K562 (cell line): ENCODE data around the gene MGRN1. TPM values are rescaled to one million over a fixed set of nuclear protein-coding genes. Genes with fewer than 3 reads are reported as not detected.

Source experiments
- ATAC-seq: fragments of 200-7000 bp; cut with Tn5 transposase; 3 replicates; pipeline ENCODE4 v1.9.1; 2020; ENCODE audit warnings: moderate library complexity
- BruUV-seq: library from RNA; stranded (reverse); fragments of 400-500 nt; replicated peaks from 2 replicates; lab custom pipeline; 2021; lab: Mats Ljungman, UMichigan
- CTCF ChIA-PET: fragments of 300-600 bp; formaldehyde crosslinking; extraction: SDS; loops from one replicate; lab custom pipeline; 2021; ENCODE audit warnings: low intra/inter-chr PET ratio; lab: Yijun Ruan, JAX
- POLR2A ChIA-PET: fragments of 300-600, 350-650 bp; sonication (Branson Sonifier 250); formaldehyde crosslinking; extraction: SDS; loops from one replicate; lab custom pipeline; 2021; ENCODE audit warnings: antibody characterized with exemption, inconsistent platforms; lab: Yijun Ruan, JAX
- DNase-seq, 4 experiments: peaks; one replicate each; pipeline versions ENCODE4 v3.0.0 to v3.0.0-alpha.2; 2011 to 2018; ENCODE audit warnings: low spot score in 3 of 4, mixed read lengths in 3 of 4; ENCODE audit errors: extremely low read depth in 1 of 4
- FAIRE-seq: peaks from 2 replicates; lab custom pipeline; 2011; peaks lifted over from hg19 to GRCh38; lab: Jason Lieb, UNC
- H2AFZ ChIP-seq: 2 replicates; pipeline ENCODE4 v1.6.0; 2011; ENCODE audit warnings: low read depth, low read length, control low read depth, inconsistent platforms
- H3K27ac ChIP-seq: fragments of 200-600 bp; 3 replicates; pipeline ENCODE4 v1.8.0; 2011; ENCODE audit warnings: low read depth, mild to moderate bottlenecking, control low read depth, inconsistent platforms, low read length, moderate library complexity, mixed read lengths; ENCODE audit errors: extremely low read depth
- H3K27me3 ChIP-seq, 2 experiments: fragments of 300-600 bp in 1 of 2; 2 replicates in 1 of 2; 3 replicates in 1 of 2; pipeline versions ENCODE4 v1.6.0 to v1.8.0; 2011; ENCODE audit warnings: inconsistent platforms in 2 of 2, low read length in 2 of 2, mild to moderate bottlenecking in 1 of 2, mixed read lengths in 1 of 2, moderate library complexity in 1 of 2; ENCODE audit not compliant: control insufficient read depth in 2 of 2, insufficient read depth in 2 of 2
- H3K36me3 ChIP-seq: fragments of 300-600 bp; 3 replicates; pipeline ENCODE4 v1.8.0; 2011; ENCODE audit warnings: mild to moderate bottlenecking, low read length, inconsistent platforms; ENCODE audit not compliant: control insufficient read depth, insufficient read depth
- H3K4me1 ChIP-seq, 2 experiments: fragments of 200-600 bp in 1 of 2; replicated peaks in 1 of 2; 2 replicates in 1 of 2; 3 replicates in 1 of 2; pipeline versions ENCODE4 v1.5.1 to v1.8.0; 2011; ENCODE audit warnings: inconsistent platforms in 2 of 2, low read length in 2 of 2, mild to moderate bottlenecking in 1 of 2, mixed read lengths in 1 of 2, moderate library complexity in 1 of 2; ENCODE audit not compliant: control insufficient read depth in 2 of 2, insufficient read depth in 2 of 2
- H3K4me2 ChIP-seq: 2 replicates; pipeline ENCODE4 v1.6.1; 2011; ENCODE audit warnings: low read length, control low read depth, inconsistent platforms, mixed read lengths; ENCODE audit not compliant: insufficient read depth
- H3K4me3 ChIP-seq: fragments of 200-600 bp; sonication (generic), shearing (Covaris generic); 2 replicates; pipeline ENCODE4 v1.5.1; 2016; ENCODE audit warnings: control low read depth, inconsistent platforms
- H3K79me2 ChIP-seq: fragments of 200-600 bp; 3 replicates; pipeline ENCODE4 v1.8.0; 2011; ENCODE audit warnings: low read length, inconsistent platforms; ENCODE audit not compliant: control insufficient read depth, insufficient read depth
- H3K9ac ChIP-seq, 2 experiments: 2 replicates each; pipeline versions ENCODE4 v1.6.0 to v1.6.1; 2011; ENCODE audit warnings: low read depth in 2 of 2, low read length in 2 of 2, control low read depth in 1 of 2, inconsistent platforms in 1 of 2, mild to moderate bottlenecking in 1 of 2, mixed read lengths in 1 of 2; ENCODE audit not compliant: insufficient read depth in 1 of 2
- H3K9me1 ChIP-seq: one replicate; pipeline ENCODE4 v1.6.0; 2011; ENCODE audit warnings: inconsistent platforms, mild to moderate bottlenecking, low read length, moderate library complexity; ENCODE audit not compliant: control insufficient read depth, insufficient read depth
- H3K9me3 ChIP-seq: replicated peaks from 2 replicates; pipeline ENCODE4 v1.5.1; 2011; ENCODE audit warnings: low read depth, low read length, inconsistent platforms; ENCODE audit not compliant: control insufficient read depth, insufficient read depth
- H4K20me1 ChIP-seq: replicated peaks from 2 replicates; pipeline ENCODE4 v1.6.1; 2011; ENCODE audit warnings: low read length, inconsistent platforms, mixed read lengths; ENCODE audit not compliant: control insufficient read depth, insufficient read depth
- EP300 ChIP-seq: IDR thresholded peaks from 2 replicates; pipeline ENCODE4 v1.6.1; 2012; ENCODE audit warnings: low read length, improper control_type of control experiment
- HNRNPK ChIP-seq: fragments of 200-400 bp; formaldehyde crosslinking; IDR thresholded peaks from one replicate; pipeline ENCODE4 v1.6.1; 2018; ENCODE audit warnings: mild to moderate bottlenecking, low read depth, low read length; ENCODE audit not compliant: poor library complexity, severe bottlenecking
- SMAD3 ChIP-seq: fragments of 450-650 bp; formaldehyde crosslinking; conservative IDR thresholded peaks from 2 replicates; pipeline ENCODE4 v1.4.0; 2020; ENCODE audit warnings: mild to moderate bottlenecking
- TGIF2 ChIP-seq: sonication (generic); formaldehyde crosslinking; IDR thresholded peaks from 2 replicates; pipeline ENCODE4 v1.8.1; 2022; ENCODE audit warnings: mild to moderate bottlenecking, missing genetic modification reagents, moderate library complexity
- ZNF239 ChIP-seq: fragments of 250-450 bp; sonication (Bioruptor Pico); IDR thresholded peaks from 2 replicates; pipeline ENCODE4 v1.4.0; 2020; ENCODE audit warnings: mild to moderate bottlenecking
- WGBS: fragments of 100-300 bp; shearing (Covaris generic); methylation state at CpG from one replicate; pipeline ENCODE4 v1.1.6; 2016; ENCODE audit warnings: low coverage, mixed read lengths; ENCODE audit not compliant: insufficient coverage; ENCODE audit errors: missing lambda C conversion rate; 5-methylcytosine and 5-hydroxymethylcytosine counted together
- in situ Hi-C: fragments of 300-500 bp; cut with MboI; formaldehyde crosslinking; loops from 4 replicates; pipeline ENCODE4 v1.15.0; 2018; ENCODE audit warnings: inconsistent platforms, mixed read lengths
- intact Hi-C: fragments of 100-400 bp; cut with micrococcal nuclease; formaldehyde crosslinking; loops from 2 replicates; pipeline ENCODE4 v1.14.2; 2022
- polyA plus RNA-seq, 8 experiments: library from polyadenylated mRNA; depleted of rRNA in 4 of 8; stranded (reverse) in 5 of 8; unstranded in 3 of 8; fragments of >200 nt; fragmentation: Nextera tagmentation in 2 of 8; fragmentation: Illumina TruSeq in 1 of 8; extraction: Ambion mirVana in 2 of 8; extraction: Trizol in 1 of 8; gene quantifications; 2 replicates each; pipeline versions ENCODE4 v1.2.1 to v1.2.3, GENCODE V29; 2011 to 2014; ENCODE audit warnings: inconsistent platforms in 1 of 8, missing spikeins in 1 of 8
- total RNA-seq, 7 experiments: library from RNA; depleted of rRNA in 6 of 7; stranded (reverse); fragments of >200 nt in 6 of 7; fragmentation: Illumina TruSeq in 2 of 7; extraction: Trizol in 2 of 7; gene quantifications; 2 replicates each; pipeline versions ENCODE4 v1.2.1 to v1.2.3, GENCODE V29; 2011 to 2021; ENCODE audit warnings: low replicate concordance in 1 of 7
- TF ChIP-seq, protein P1 (sequence below): fragments of 200-800 bp; sonication (Bioruptor generic); IDR thresholded peaks from 2 replicates; pipeline ENCODE4 v1.6.1; 2017; ENCODE audit warnings: missing genetic modification characterization, missing compliant biosample characterization
- TF ChIP-seq, protein P2 (sequence below): sonication (generic); formaldehyde crosslinking; IDR thresholded peaks from 2 replicates; pipeline ENCODE4 v1.8.0; 2022; ENCODE audit warnings: mild to moderate bottlenecking, missing genetic modification reagents
- TF ChIP-seq, protein P3 (sequence below): fragments of 150-350 bp; conservative IDR thresholded peaks from 2 replicates; pipeline ENCODE4 v1.6.1; 2014; ENCODE audit warnings: low read length

Gene MGRN1
- total and polyA plus RNA-seq, 9 of the 15 experiments (the other 6 are each of a cell fraction or from before 2014, with no cell fraction given): 0.15 to 37.9 (median 6.0) TPM

DNA sequence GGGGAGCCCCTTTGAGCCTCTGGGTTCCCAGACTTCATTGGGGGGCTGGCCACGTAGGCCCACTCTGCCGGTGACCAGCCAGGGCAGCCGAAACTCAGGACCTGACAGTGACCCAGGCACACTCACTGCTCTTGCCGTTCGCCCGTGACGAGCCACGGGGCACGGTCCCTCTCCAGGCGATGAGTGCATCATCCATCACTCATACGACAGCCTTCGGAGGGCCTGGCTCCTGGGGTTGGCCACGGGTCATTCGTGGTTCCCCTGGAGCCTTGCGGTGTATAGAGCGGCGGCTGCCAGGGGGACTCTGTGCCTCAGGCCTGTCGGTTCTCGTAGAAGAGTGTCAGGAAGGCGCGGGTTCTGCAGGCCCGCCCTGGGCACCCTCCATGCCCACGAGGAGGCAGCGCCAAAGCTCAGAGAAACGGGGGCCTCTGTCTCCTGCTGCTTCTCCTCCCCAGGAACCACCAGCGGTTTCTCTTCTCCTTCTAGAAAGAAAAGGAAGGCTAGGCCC lies 57.5 kb downstream of the MGRN1 start:
- in situ Hi-C loops: no loop called here
- FAIRE-seq (no peak), ATAC-seq (no peak), DNase-seq (no peak)
- Histone ChIP-seq H3K27ac (no peak overlapping the region), H3K4me3 (no peak overlapping the region), H3K9me1 (no peaks in the 10 kb centered on the region), H3K27me3 (no peaks in the 10 kb centered on the region), H3K9ac (no peak overlapping the region; a peak in 1 of 4 replicates), H3K9me3 (no peaks in the 10 kb centered on the region), H3K36me3 (peaks cover 50% of the 10 kb centered on the region; the same call in 2 of the 3 replicates), H2AFZ (no peak overlapping the region), H3K4me1 (peaks cover 0 to 58% of the 10 kb centered on the region in 2 experiments; a peak in 2 of 5 replicates), H3K4me2 (no peak overlapping the region), H3K79me2 (no peaks in the 10 kb centered on the region), H4K20me1 (no peaks in the 10 kb centered on the region)
- intact Hi-C loops: no loop called here
- ChIA-PET CTCF (no interaction called here), POLR2A (interaction anchor here (1.0 kb wide), 1 partner anchor 13 kb away, joined by 3 read pairs; no protein-coding TSS in a partner anchor)
- 94% methylated on average over 21 of the region's 26 CpGs for WGBS
- no TSS peak for BruUV-seq
- TF ChIP-seq, protein P1, sequence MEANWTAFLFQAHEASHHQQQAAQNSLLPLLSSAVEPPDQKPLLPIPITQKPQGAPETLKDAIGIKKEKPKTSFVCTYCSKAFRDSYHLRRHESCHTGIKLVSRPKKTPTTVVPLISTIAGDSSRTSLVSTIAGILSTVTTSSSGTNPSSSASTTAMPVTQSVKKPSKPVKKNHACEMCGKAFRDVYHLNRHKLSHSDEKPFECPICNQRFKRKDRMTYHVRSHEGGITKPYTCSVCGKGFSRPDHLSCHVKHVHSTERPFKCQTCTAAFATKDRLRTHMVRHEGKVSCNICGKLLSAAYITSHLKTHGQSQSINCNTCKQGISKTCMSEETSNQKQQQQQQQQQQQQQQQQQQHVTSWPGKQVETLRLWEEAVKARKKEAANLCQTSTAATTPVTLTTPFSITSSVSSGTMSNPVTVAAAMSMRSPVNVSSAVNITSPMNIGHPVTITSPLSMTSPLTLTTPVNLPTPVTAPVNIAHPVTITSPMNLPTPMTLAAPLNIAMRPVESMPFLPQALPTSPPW: no peak
- TF ChIP-seq, protein P2, sequence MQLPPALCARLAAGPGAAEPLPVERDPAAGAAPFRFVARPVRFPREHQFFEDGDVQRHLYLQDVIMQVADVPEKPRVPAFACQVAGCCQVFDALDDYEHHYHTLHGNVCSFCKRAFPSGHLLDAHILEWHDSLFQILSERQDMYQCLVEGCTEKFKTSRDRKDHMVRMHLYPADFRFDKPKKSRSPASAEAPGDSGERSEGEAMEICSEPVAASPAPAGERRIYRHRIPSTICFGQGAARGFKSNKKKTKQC: no peak
- TF ChIP-seq TGIF2 (CRISPR knock-in tag) (no peak), HNRNPK (no peak), ZNF239 (CRISPR knock-in tag) (no peak), SMAD3 (no peak), EP300 (no peak)
- TF ChIP-seq, protein P3, sequence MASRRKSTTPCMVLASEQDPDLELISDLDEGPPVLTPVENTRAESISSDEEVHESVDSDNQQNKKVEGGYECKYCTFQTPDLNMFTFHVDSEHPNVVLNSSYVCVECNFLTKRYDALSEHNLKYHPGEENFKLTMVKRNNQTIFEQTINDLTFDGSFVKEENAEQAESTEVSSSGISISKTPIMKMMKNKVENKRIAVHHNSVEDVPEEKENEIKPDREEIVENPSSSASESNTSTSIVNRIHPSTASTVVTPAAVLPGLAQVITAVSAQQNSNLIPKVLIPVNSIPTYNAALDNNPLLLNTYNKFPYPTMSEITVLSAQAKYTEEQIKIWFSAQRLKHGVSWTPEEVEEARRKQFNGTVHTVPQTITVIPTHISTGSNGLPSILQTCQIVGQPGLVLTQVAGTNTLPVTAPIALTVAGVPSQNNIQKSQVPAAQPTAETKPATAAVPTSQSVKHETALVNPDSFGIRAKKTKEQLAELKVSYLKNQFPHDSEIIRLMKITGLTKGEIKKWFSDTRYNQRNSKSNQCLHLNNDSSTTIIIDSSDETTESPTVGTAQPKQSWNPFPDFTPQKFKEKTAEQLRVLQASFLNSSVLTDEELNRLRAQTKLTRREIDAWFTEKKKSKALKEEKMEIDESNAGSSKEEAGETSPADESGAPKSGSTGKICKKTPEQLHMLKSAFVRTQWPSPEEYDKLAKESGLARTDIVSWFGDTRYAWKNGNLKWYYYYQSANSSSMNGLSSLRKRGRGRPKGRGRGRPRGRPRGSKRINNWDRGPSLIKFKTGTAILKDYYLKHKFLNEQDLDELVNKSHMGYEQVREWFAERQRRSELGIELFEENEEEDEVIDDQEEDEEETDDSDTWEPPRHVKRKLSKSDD: no peak
